HepG2 (cell line): Measurements from ENCODE around the gene USP10. TPM values are rescaled to one million over a fixed set of nuclear protein-coding genes. Genes with fewer than 3 reads are reported as not detected.

Experiments used
- ATAC-seq: fragments of 200-7000 bp; cut with Tn5 transposase; 3 replicates; pipeline ENCODE4 v1.9.1; 2020; ENCODE audit warnings: mild to moderate bottlenecking, moderate library complexity
- BruUV-seq: library from RNA; stranded (reverse); fragments of 400-500 nt; replicated peaks from 2 replicates; lab custom pipeline; 2021; lab: Mats Ljungman, UMichigan
- CTCF ChIA-PET: fragments of 300-600 bp; formaldehyde crosslinking; extraction: SDS; loops from one replicate; lab custom pipeline; 2021; ENCODE audit warnings: low total read pairs, inconsistent platforms, low intra/inter-chr PET ratio; lab: Yijun Ruan, JAX
- POLR2A ChIA-PET: fragments of 350-600 bp; sonication (Branson Sonifier 250); formaldehyde crosslinking; loops from one replicate; lab custom pipeline; 2020; ENCODE audit warnings: antibody characterized with exemption, inconsistent platforms; lab: Yijun Ruan, JAX
- DNase-seq: peaks from one replicate; pipeline ENCODE4 v3.0.0-alpha.2; 2015; ENCODE audit warnings: low spot score
- FAIRE-seq: peaks from 3 replicates; lab custom pipeline; 2011; peaks lifted over from hg19 to GRCh38; lab: Jason Lieb, UNC
- H2AFZ ChIP-seq: one replicate; pipeline ENCODE4 v1.6.1; 2011; ENCODE audit warnings: low read length, inconsistent platforms
- H3K27ac ChIP-seq: fragments of 300-600 bp; 3 replicates; pipeline ENCODE4 v1.8.0; 2011; ENCODE audit warnings: mixed run types, mild to moderate bottlenecking, mixed read lengths, low read length, inconsistent platforms; ENCODE audit not compliant: insufficient read depth; ENCODE audit errors: extremely low read length
- H3K27me3 ChIP-seq, 2 experiments: fragments of 200-600 bp in 1 of 2; 2 replicates in 1 of 2; 3 replicates in 1 of 2; pipeline versions ENCODE4 v1.6.0 to v1.8.0; 2011; ENCODE audit warnings: low read length in 2 of 2, mild to moderate bottlenecking in 2 of 2, moderate library complexity in 2 of 2, inconsistent platforms in 1 of 2; ENCODE audit not compliant: insufficient read depth in 2 of 2, control insufficient read depth in 1 of 2
- H3K36me3 ChIP-seq, 2 experiments: fragments of 200-600 bp in 1 of 2; replicated peaks in 1 of 2; 2 replicates in 1 of 2; 3 replicates in 1 of 2; pipeline versions ENCODE4 v1.5.1 to v1.8.0; 2011; ENCODE audit warnings: low read length in 2 of 2, inconsistent platforms in 1 of 2; ENCODE audit not compliant: insufficient read depth in 2 of 2, control insufficient read depth in 1 of 2
- H3K4me1 ChIP-seq: 2 replicates; pipeline ENCODE4 v1.5.1; 2012; ENCODE audit warnings: low read length, inconsistent platforms; ENCODE audit not compliant: insufficient read depth
- H3K4me2 ChIP-seq: 2 replicates; pipeline ENCODE4 v1.6.0; 2011; ENCODE audit warnings: low read depth, low read length, inconsistent platforms
- H3K4me3 ChIP-seq, 3 experiments: fragments of 200-600 bp in 1 of 3; sonication (generic), shearing (Covaris generic) in 1 of 3; replicated peaks in 1 of 3; 2 replicates each; pipeline ENCODE4 v1.5.1; 2011 to 2016; ENCODE audit warnings: low read length in 3 of 3, inconsistent platforms in 2 of 3, low read depth in 2 of 3, mild to moderate bottlenecking in 2 of 3, control low read depth in 1 of 3, mixed read lengths in 1 of 3; ENCODE audit not compliant: insufficient read depth in 1 of 3
- H3K79me2 ChIP-seq: one replicate; pipeline ENCODE4 v1.6.1; 2011; ENCODE audit warnings: low read length, inconsistent platforms; ENCODE audit not compliant: insufficient read depth
- H3K9ac ChIP-seq: 2 replicates; pipeline ENCODE4 v1.6.0; 2011; ENCODE audit warnings: mild to moderate bottlenecking, low read depth, low read length, inconsistent platforms; ENCODE audit not compliant: insufficient read depth
- H3K9me3 ChIP-seq: 2 replicates; pipeline ENCODE4 v1.5.1; 2012; ENCODE audit warnings: mild to moderate bottlenecking, low read length
- H4K20me1 ChIP-seq: 2 replicates; pipeline ENCODE4 v1.6.0; 2011; ENCODE audit warnings: inconsistent platforms, mild to moderate bottlenecking, low read length, moderate library complexity; ENCODE audit not compliant: insufficient read depth
- CC2D1A ChIP-seq: sonication (generic); formaldehyde crosslinking; IDR thresholded peaks from 2 replicates; pipeline ENCODE4 v1.8.1; 2023; ENCODE audit warnings: mild to moderate bottlenecking, missing genetic modification reagents
- CERS6 ChIP-seq: sonication (generic); formaldehyde crosslinking; IDR thresholded peaks from 2 replicates; pipeline ENCODE4 v1.5.0; 2020; ENCODE audit warnings: missing genetic modification reagents
- DRAP1 ChIP-seq: IDR thresholded peaks from 2 replicates; pipeline ENCODE4 v1.6.1; 2016; ENCODE audit warnings: missing genetic modification reagents, missing compliant biosample characterization
- NFKB2 ChIP-seq: sonication (generic); formaldehyde crosslinking; IDR thresholded peaks from 2 replicates; pipeline ENCODE4 v1.4.0; 2020; ENCODE audit warnings: missing genetic modification reagents, borderline replicate concordance
- PHB2 ChIP-seq: fragments of 450-650 bp; IDR thresholded peaks from 2 replicates; pipeline ENCODE4 v1.6.1; 2018; ENCODE audit not compliant: partially characterized antibody
- PHF21A ChIP-seq: sonication (generic); formaldehyde crosslinking; IDR thresholded peaks from 2 replicates; pipeline ENCODE4 v1.5.0; 2020; ENCODE audit warnings: mild to moderate bottlenecking, missing genetic modification reagents
- PRDM15 ChIP-seq: sonication (generic); formaldehyde crosslinking; IDR thresholded peaks from 2 replicates; pipeline ENCODE4 v1.4.0; 2020; ENCODE audit warnings: missing genetic modification reagents
- ZFP62 ChIP-seq: sonication (generic); formaldehyde crosslinking; IDR thresholded peaks from 2 replicates; pipeline ENCODE4 v1.4.0; 2020; ENCODE audit warnings: missing genetic modification reagents
- ZKSCAN1 ChIP-seq: fragments of 150-350 bp; IDR thresholded peaks from 2 replicates; pipeline ENCODE4 v1.6.1; 2014; ENCODE audit warnings: low read length
- ZNF230 ChIP-seq: sonication (generic); formaldehyde crosslinking; IDR thresholded peaks from 2 replicates; pipeline ENCODE4 v1.4.0; 2020; ENCODE audit warnings: mild to moderate bottlenecking, missing genetic modification reagents
- ZNF766 ChIP-seq: sonication (generic); formaldehyde crosslinking; IDR thresholded peaks from 2 replicates; pipeline ENCODE4 v1.5.0; 2020; ENCODE audit warnings: missing genetic modification reagents, borderline replicate concordance
- WGBS: methylation state at CpG from one replicate; pipeline ENCODE4 v1.1.6; 2017; ENCODE audit warnings: low lambda C conversion rate; 5-methylcytosine and 5-hydroxymethylcytosine counted together
- in situ Hi-C: cut with HindIII; loops from 2 replicates; pipeline ENCODE4 v1.10.0; 2017; ENCODE audit warnings: low pct_unique_long_range_greater_than_20kb; ENCODE audit not compliant: extremely low pct_ligation_motif_present
- intact Hi-C: fragments of 100-400 bp; cut with micrococcal nuclease; formaldehyde crosslinking; loops from one replicate; pipeline ENCODE4 v1.10.0; 2022; ENCODE audit not compliant: unreplicated experiment
- polyA plus RNA-seq, 8 experiments: library from polyadenylated mRNA; depleted of rRNA in 3 of 8; stranded (reverse) in 7 of 8; unstranded in 1 of 8; fragments of >200 nt; fragmentation: Illumina TruSeq in 4 of 8; extraction: Trizol in 4 of 8; gene quantifications; 2 replicates each; pipeline versions ENCODE4 v1.2.1 to v1.2.3, GENCODE V29; 2011 to 2016; ENCODE audit warnings: low read depth in 4 of 8, missing spikeins in 1 of 8, mixed read lengths in 1 of 8; ENCODE audit not compliant: insufficient read depth in 1 of 8
- total RNA-seq, 5 experiments: library from RNA; depleted of rRNA; stranded (reverse); fragments of >200 nt; fragmentation: Illumina TruSeq; extraction: Trizol; gene quantifications; 2 replicates each; pipeline ENCODE4 v1.2.3, GENCODE V29; 2016; ENCODE audit warnings: low read depth in 1 of 5

Gene USP10
- total and polyA plus RNA-seq, 2 of the 13 experiments (the other 11 are each of a cell fraction or from before 2014, with no cell fraction given), result 79.1 to 122 TPM

- POLR2A ChIA-PET, result no interaction called here
- no peak overlapping the region for H3K9ac ChIP-seq
- no peak overlapping the region for H3K27ac ChIP-seq
- CTCF ChIA-PET, result no interaction called here
- WGBS, result 11% methylated on average over 2 of the region's 2 CpGs
- H3K4me2 ChIP-seq, result no peak overlapping the region
- peaks cover 28% of the 10 kb centered on the region for H3K4me1 ChIP-seq
- no peak for DNase-seq
- H3K79me2 ChIP-seq, result no peaks in the 10 kb centered on the region
- H3K4me3 ChIP-seq, result no peak overlapping the region
- no peak for FAIRE-seq
- intact Hi-C loops, result no loop called here
- H3K27me3 ChIP-seq, result peaks cover 12 to 80% of the 10 kb centered on the region in 2 experiments
- no peak for TF ChIP-seq DRAP1 (CRISPR knock-in tag)
- peak; percentile 77; the same call in 1 of the 2 replicates for TF ChIP-seq ZKSCAN1
- no peak for TF ChIP-seq ZFP62 (CRISPR knock-in tag)
- TF ChIP-seq ZNF230 (CRISPR knock-in tag), result no peak
- no peaks in the 10 kb centered on the region for H3K9me3 ChIP-seq
- H2AFZ ChIP-seq, result no peak overlapping the region
- H4K20me1 ChIP-seq, result 0 out of 2 replicates have a peak, but pooled peaks cover 9% of the 10 kb centered on the region
- no peak for ATAC-seq
- in situ Hi-C loops, result no loop called here
- H3K36me3 ChIP-seq, result no peaks in the 10 kb centered on the region
- BruUV-seq, result no TSS peak
These were observed 118.3 kb downstream of the USP10 start for GRCh38 chr16:84818133-84818532.

GRCh38 chr16:84818989-84819643 lies 119.3 kb downstream of the USP10 start:
- Histone ChIP-seq H3K27ac (no peak overlapping the region), H3K9ac (no peak overlapping the region), H3K9me3 (no peaks in the 10 kb centered on the region), H4K20me1 (0 out of 2 replicates have a peak, but pooled peaks cover 9% of the 10 kb centered on the region), H2AFZ (no peak overlapping the region), H3K4me1 (peaks cover 28% of the 10 kb centered on the region), H3K27me3 (peaks cover 10 to 76% of the 10 kb centered on the region in 2 experiments), H3K79me2 (no peaks in the 10 kb centered on the region), H3K36me3 (no peaks in the 10 kb centered on the region), H3K4me2 (peak overlapping the region; percentile 78), H3K4me3 (peak overlapping the region in 1 of 3 experiments; percentile 62; a peak in 1 of 6 replicates)
- DNase-seq, result no peak
- 48% methylated on average over 21 of the region's 29 CpGs for WGBS
- ATAC-seq, result peak; percentile 14
- ChIA-PET POLR2A (interaction anchor here (1.0 kb wide), 1 partner anchor 132 kb away, joined by 3 read pairs; no protein-coding TSS in a partner anchor), CTCF (no interaction called here)
- no peak for FAIRE-seq
- no TSS peak for BruUV-seq
- in situ Hi-C loops, result no loop called here
- intact Hi-C loops, result no loop called here
- peak; percentile 74; the same call in 1 of the 2 replicates for TF ChIP-seq PRDM15 (CRISPR knock-in tag)
- TF ChIP-seq CERS6 (CRISPR knock-in tag), result no peak
- TF ChIP-seq PHB2, result no peak
- TF ChIP-seq NFKB2, result no peak; the same call in 1 of the 2 replicates
- TF ChIP-seq CC2D1A (CRISPR knock-in tag), result 0 out of 2 replicates have a peak, but pooled peaks have one; percentile 13
- TF ChIP-seq PHF21A (CRISPR knock-in tag), result 0 out of 2 replicates have a peak, but pooled peaks have one; percentile 16
- TF ChIP-seq ZNF766, result no peak
